Stromal cell of bone marrow (primary cell): ENCODE results near the gene INSM2.

Source experiments
- DNase-seq: peaks from one replicate; pipeline ENCODE4 v3.0.0-alpha.2; 2012; ENCODE audit warnings: low read depth

INSM2 gene

GRCh38 chr14:35533357-35534207 is at the start of gene INSM2:
Gene INSM2 (plus strand): TSS chr14:35534164. CDS start chr14:35534253, 89 bp downstream.
- DNase-seq = no peak

GRCh38 chr14:35492569-35493014 is 41.4 kb upstream of the INSM2 start:
- no peak for DNase-seq

GRCh38 chr14:35495278-35495677 is 38.7 kb upstream of the INSM2 start:
- no peak for DNase-seq

- no peak for DNase-seq
These were observed 34.8 kb upstream of the INSM2 start for GRCh38 chr14:35499180-35499579.

GRCh38 chr14:35503646-35504045 is 30.3 kb upstream of the INSM2 start:
- no peak for DNase-seq

- no peak for DNase-seq
These were observed 29.7 kb upstream of the INSM2 start for GRCh38 chr14:35504260-35504659.

GRCh38 chr14:35506461-35506860 is 27.5 kb upstream of the INSM2 start:
- DNase-seq = no peak

- no peak for DNase-seq
These were observed 27.0 kb upstream of the INSM2 start for GRCh38 chr14:35506927-35507326.

- DNase-seq = no peak
These were observed 24.1 kb upstream of the INSM2 start for GRCh38 chr14:35509846-35510245.

GRCh38 chr14:35512765-35513164 is 21.2 kb upstream of the INSM2 start:
- DNase-seq = no peak

GRCh38 chr14:35515916-35516315 is 18.0 kb upstream of the INSM2 start:
- DNase-seq = no peak

- DNase-seq = no peak
These were observed 14.0 kb upstream of the INSM2 start for GRCh38 chr14:35519986-35520385.

- no peak for DNase-seq
These were observed 8.3 kb upstream of the INSM2 start for GRCh38 chr14:35525695-35526094.

GRCh38 chr14:35526962-35527361 is 7.0 kb upstream of the INSM2 start:
- DNase-seq = no peak

- DNase-seq = no peak
These were observed 1.8 kb upstream of the INSM2 start for GRCh38 chr14:35531960-35532747.

- no peak for DNase-seq
These were observed 1.1 kb upstream of the INSM2 start for GRCh38 chr14:35532783-35533356.

GRCh38 chr14:35534208-35534872 is 376 bp downstream of the INSM2 start:
- DNase-seq = no peak

- peak; percentile 27 for DNase-seq
These were observed 1.0 kb downstream of the INSM2 start for GRCh38 chr14:35534873-35535482.

GRCh38 chr14:35535483-35536112 is 1.6 kb downstream of the INSM2 start:
- no peak for DNase-seq

GRCh38 chr14:35539969-35540368 is 6.0 kb downstream of the INSM2 start:
- DNase-seq = no peak

- DNase-seq = no peak
These were observed 9.0 kb downstream of the INSM2 start for GRCh38 chr14:35543006-35543405.
